NCI-H1092 treated with DMSO at 0.1 percent for 48 hours (cell line): ENCODE measurements around the gene KRT79.

Experiments
- DNase-seq: peaks from one replicate; lab custom pipeline; 2025; lab: John Stamatoyannopoulos, UW

The KRT79 gene

GRCh38 chr12:52834727-52835001, 553 bp upstream of the KRT79 start:
- no peak for DNase-seq

- no peak for DNase-seq
Observed at GRCh38 chr12:52832985-52833905, 866 bp downstream of the KRT79 start.

GRCh38 chr12:52832451-52832850, 1.7 kb downstream of the KRT79 start:
- no peak for DNase-seq

GRCh38 chr12:52831251-52831650, 2.9 kb downstream of the KRT79 start:
- no peak for DNase-seq

- no peak for DNase-seq
Observed at GRCh38 chr12:52829986-52830770, 3.9 kb downstream of the KRT79 start.

- DNase-seq = no peak
Observed at GRCh38 chr12:52828591-52829021, 5.5 kb downstream of the KRT79 start.

GRCh38 chr12:52828156-52828555, 6.0 kb downstream of the KRT79 start:
- no peak for DNase-seq

GRCh38 chr12:52827499-52828090, 6.5 kb downstream of the KRT79 start:
- no peak for DNase-seq

- no peak for DNase-seq
Observed at GRCh38 chr12:52826611-52827498, 7.3 kb downstream of the KRT79 start.

- no peak for DNase-seq
Observed at GRCh38 chr12:52825961-52826360, 8.2 kb downstream of the KRT79 start.

GRCh38 chr12:52824741-52825410, 9.2 kb downstream of the KRT79 start:
- DNase-seq = no peak

GRCh38 chr12:52823761-52824450, 10.2 kb downstream of the KRT79 start:
- no peak for DNase-seq

- no peak for DNase-seq
Observed at GRCh38 chr12:52822771-52823510, 11.2 kb downstream of the KRT79 start.

- DNase-seq = no peak
Observed at GRCh38 chr12:52821826-52822660, 12.1 kb downstream of the KRT79 start.

GRCh38 chr12:52821071-52821730, 12.9 kb downstream of the KRT79 start:
- no peak for DNase-seq

- no peak for DNase-seq
Observed at GRCh38 chr12:52820521-52820920, 13.6 kb downstream of the KRT79 start.

- DNase-seq = no peak
Observed at GRCh38 chr12:52819731-52820510, 14.2 kb downstream of the KRT79 start.
